Mesothelial cell of epicardium (in vitro differentiated cells): Measurements from ENCODE around the gene ROBO1. TPM values are rescaled to one million over a fixed set of nuclear protein-coding genes. Genes with fewer than 3 reads are reported as not detected.

Source experiments
- DNase-seq, 2 experiments: peaks; one replicate each; pipeline ENCODE4 v3.0.0; 2021; ENCODE audit warnings: low spot score in 2 of 2; ENCODE audit not compliant: unreplicated experiment in 2 of 2
- H3K27ac Mint-ChIP-seq: 2 replicates; pipeline ENCODE4 v1.8.0; 2021; ENCODE audit warnings: mixed read lengths
- H3K27me3 Mint-ChIP-seq: 2 replicates; pipeline ENCODE4 v1.8.0; 2021; ENCODE audit warnings: low read depth, mixed read lengths
- H3K36me3 Mint-ChIP-seq: 2 replicates; pipeline ENCODE4 v1.8.0; 2021; ENCODE audit warnings: mixed read lengths
- H3K4me1 Mint-ChIP-seq: 2 replicates; pipeline ENCODE4 v1.8.0; 2021; ENCODE audit warnings: mixed read lengths
- H3K4me3 Mint-ChIP-seq: 2 replicates; pipeline ENCODE4 v1.8.0; 2021; ENCODE audit warnings: mild to moderate bottlenecking, moderate library complexity, mixed read lengths
- H3K9me3 Mint-ChIP-seq: 2 replicates; pipeline ENCODE4 v1.8.0; 2021; ENCODE audit warnings: mixed read lengths
- total RNA-seq: library from RNA; stranded (reverse); gene quantifications from 3 replicates; pipeline ENCODE4 v1.2.1, GENCODE V29; 2021
- TF ChIP-seq, protein P1 (sequence below): fragments of 200-600 bp; sonication (generic); IDR thresholded peaks from one replicate; pipeline ENCODE4 v1.5.0; 2021; ENCODE audit warnings: antibody characterized with exemption; ENCODE audit not compliant: unreplicated experiment

ROBO1 gene
- total RNA-seq, 1 donor from 2014 or later, result 143 TPM

GRCh38 chr3:79172241-79172640 lies 595.6 kb downstream of the ROBO1 start:
- DNase-seq, result no peak
- peaks cover under 1% of the 10 kb centered on the region for H3K4me1 Mint-ChIP-seq
- no peak overlapping the region for H3K4me3 Mint-ChIP-seq
- no peaks in the 10 kb centered on the region for H3K27me3 Mint-ChIP-seq
- H3K9me3 Mint-ChIP-seq, result no peaks in the 10 kb centered on the region
- H3K27ac Mint-ChIP-seq, result no peak overlapping the region
- H3K36me3 Mint-ChIP-seq, result no peaks in the 10 kb centered on the region
- TF ChIP-seq, protein P1, sequence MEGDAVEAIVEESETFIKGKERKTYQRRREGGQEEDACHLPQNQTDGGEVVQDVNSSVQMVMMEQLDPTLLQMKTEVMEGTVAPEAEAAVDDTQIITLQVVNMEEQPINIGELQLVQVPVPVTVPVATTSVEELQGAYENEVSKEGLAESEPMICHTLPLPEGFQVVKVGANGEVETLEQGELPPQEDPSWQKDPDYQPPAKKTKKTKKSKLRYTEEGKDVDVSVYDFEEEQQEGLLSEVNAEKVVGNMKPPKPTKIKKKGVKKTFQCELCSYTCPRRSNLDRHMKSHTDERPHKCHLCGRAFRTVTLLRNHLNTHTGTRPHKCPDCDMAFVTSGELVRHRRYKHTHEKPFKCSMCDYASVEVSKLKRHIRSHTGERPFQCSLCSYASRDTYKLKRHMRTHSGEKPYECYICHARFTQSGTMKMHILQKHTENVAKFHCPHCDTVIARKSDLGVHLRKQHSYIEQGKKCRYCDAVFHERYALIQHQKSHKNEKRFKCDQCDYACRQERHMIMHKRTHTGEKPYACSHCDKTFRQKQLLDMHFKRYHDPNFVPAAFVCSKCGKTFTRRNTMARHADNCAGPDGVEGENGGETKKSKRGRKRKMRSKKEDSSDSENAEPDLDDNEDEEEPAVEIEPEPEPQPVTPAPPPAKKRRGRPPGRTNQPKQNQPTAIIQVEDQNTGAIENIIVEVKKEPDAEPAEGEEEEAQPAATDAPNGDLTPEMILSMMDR, result no peak

DNA sequence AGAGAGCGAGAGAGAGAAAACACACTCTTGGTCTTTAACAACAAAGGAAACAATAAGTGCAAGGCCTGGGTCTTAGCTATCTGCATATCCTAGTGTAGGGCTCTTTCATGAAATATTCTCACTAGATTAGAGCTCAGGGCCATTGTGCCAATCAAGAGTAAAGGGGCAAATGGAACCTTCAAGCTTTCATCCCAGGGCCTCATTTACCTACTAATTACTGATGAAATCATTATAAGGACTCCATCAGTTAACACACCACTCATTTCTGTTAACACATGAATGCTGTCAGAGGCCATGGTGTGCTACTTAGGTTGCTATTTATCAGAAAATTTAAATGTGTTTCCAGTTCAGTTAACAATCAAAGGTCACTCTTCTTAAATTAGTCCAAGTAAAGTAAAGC lies 597.8 kb downstream of the ROBO1 start:
- DNase-seq, result no peak
- Mint-ChIP-seq H3K4me1 (no peaks in the 10 kb centered on the region), H3K36me3 (no peaks in the 10 kb centered on the region), H3K4me3 (no peak overlapping the region), H3K9me3 (no peaks in the 10 kb centered on the region), H3K27me3 (no peaks in the 10 kb centered on the region), H3K27ac (no peak overlapping the region)
- TF ChIP-seq, protein P1, result no peak

DNA sequence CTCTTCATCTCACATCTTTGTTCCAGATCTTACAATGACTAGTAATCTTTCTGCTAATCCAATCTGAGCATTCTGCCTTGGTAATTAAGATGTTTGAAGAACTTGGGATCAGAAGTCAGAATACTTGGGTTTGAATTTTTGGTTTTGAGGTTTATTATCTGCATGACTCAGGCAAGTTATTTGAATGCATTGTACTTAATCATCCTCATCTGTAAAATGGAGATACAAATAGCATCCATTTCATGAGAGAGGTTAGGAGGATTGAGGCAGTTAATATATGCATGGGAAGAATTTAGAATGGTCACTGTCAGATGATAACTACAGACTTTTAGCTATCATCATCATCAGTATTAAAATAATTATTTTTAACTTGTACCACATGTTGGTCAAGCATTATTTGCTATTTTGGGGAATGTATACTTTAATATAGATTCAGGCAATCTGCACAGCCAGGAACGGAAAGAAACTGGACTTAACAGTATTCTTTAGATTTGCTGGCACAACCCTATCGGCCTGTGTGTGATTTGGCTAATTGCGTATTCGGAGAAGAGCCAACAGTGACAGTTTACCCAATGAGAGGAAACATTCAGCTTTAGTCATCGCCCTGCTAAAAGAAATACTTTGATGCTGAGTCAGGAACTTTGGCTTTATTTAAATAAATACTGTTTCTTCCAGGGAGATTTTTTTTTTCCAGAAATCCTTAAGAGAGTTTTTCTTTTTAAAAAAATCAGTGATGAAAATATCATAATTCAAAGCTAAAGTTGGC lies 600.0 kb downstream of the ROBO1 start:
- Mint-ChIP-seq H3K27me3 (no peaks in the 10 kb centered on the region), H3K36me3 (no peaks in the 10 kb centered on the region), H3K4me3 (no peak overlapping the region), H3K27ac (no peak overlapping the region), H3K9me3 (no peaks in the 10 kb centered on the region), H3K4me1 (no peaks in the 10 kb centered on the region)
- DNase-seq, result no peak
- TF ChIP-seq, protein P1, result no peak

GRCh38 chr3:79162653-79163052 lies 605.1 kb downstream of the ROBO1 start:
- no peaks in the 10 kb centered on the region for H3K36me3 Mint-ChIP-seq
- no peak overlapping the region for H3K4me3 Mint-ChIP-seq
- DNase-seq, result no peak
- no peaks in the 10 kb centered on the region for H3K27me3 Mint-ChIP-seq
- no peak overlapping the region for H3K27ac Mint-ChIP-seq
- no peaks in the 10 kb centered on the region for H3K4me1 Mint-ChIP-seq
- TF ChIP-seq, protein P1, result no peak
- no peaks in the 10 kb centered on the region for H3K9me3 Mint-ChIP-seq

DNA sequence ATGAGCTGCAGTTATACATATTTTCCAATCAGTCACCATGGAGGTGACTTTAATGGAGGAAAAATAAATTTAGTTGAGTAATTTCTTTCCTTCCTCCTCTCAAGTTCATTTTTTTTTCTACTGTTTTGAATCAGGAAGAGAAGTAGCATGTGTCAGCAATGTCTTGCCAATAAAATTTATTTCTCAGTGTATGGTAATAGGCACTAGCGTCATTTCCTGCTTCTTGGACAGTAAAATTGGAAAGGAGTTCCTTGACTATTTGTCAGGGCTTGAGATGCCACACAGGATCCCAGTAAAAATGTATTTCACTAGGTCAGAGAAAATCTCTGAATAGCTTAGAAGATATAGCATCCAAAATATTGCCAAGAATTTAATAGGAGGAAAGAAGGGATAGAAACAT lies 605.9 kb downstream of the ROBO1 start:
- no peak for DNase-seq
- Mint-ChIP-seq H3K4me3 (no peak overlapping the region), H3K4me1 (no peaks in the 10 kb centered on the region), H3K27ac (no peak overlapping the region), H3K36me3 (no peaks in the 10 kb centered on the region), H3K9me3 (no peaks in the 10 kb centered on the region), H3K27me3 (no peaks in the 10 kb centered on the region)
- TF ChIP-seq, protein P1, result no peak
